Skeletal muscle tissue (tissue), 4 donors: Measurements from ENCODE around the gene WAPL. TPM values are rescaled to one million over a fixed set of nuclear protein-coding genes. Genes with fewer than 3 reads are reported as not detected.
A peak's percentile ranks its signal among the peaks of the same experiment; 100 is the strongest.

Source experiments
- H3K27ac ChIP-seq: one replicate; pipeline ENCODE4 v1.7.0; 2013; ENCODE audit warnings: mild to moderate bottlenecking, low read depth, low read length, inconsistent platforms
- H3K27me3 ChIP-seq, 3 donors: one replicate each; pipeline ENCODE4 v1.7.0; 2013; ENCODE audit warnings: low read length in 3 of 3; ENCODE audit not compliant: control insufficient read depth in 3 of 3, insufficient read depth in 3 of 3
- H3K36me3 ChIP-seq, 3 donors: one replicate each; pipeline ENCODE4 v1.7.0; 2013; ENCODE audit warnings: low read length in 3 of 3; ENCODE audit not compliant: control insufficient read depth in 3 of 3, insufficient read depth in 3 of 3
- H3K4me1 ChIP-seq, 3 donors: one replicate each; pipeline ENCODE4 v1.7.0; 2013; ENCODE audit warnings: low read length in 3 of 3, mild to moderate bottlenecking in 3 of 3; ENCODE audit not compliant: control insufficient read depth in 3 of 3, insufficient read depth in 3 of 3
- H3K4me3 ChIP-seq, 3 donors: one replicate each; pipeline ENCODE4 v1.7.0; 2013; ENCODE audit warnings: low read length in 3 of 3
- H3K9ac ChIP-seq, 3 donors: one replicate each; pipeline ENCODE4 v1.7.0; 2013; ENCODE audit warnings: low read length in 3 of 3, mild to moderate bottlenecking in 3 of 3, moderate library complexity in 2 of 3, low read depth in 1 of 3
- H3K9me3 ChIP-seq, 3 donors: one replicate each; pipeline ENCODE4 v1.7.0; 2013; ENCODE audit warnings: low read length in 3 of 3; ENCODE audit not compliant: control insufficient read depth in 3 of 3
- total RNA-seq: library from RNA; depleted of rRNA; stranded (reverse); fragments of >200 nt; gene quantifications from one replicate; pipeline ENCODE4 v1.2.3, GENCODE V29; 2014
- donor health status: Osteomylitis.

WAPL gene
- total RNA-seq, 1 donor from 2014 or later = 45.4 TPM

DNA sequence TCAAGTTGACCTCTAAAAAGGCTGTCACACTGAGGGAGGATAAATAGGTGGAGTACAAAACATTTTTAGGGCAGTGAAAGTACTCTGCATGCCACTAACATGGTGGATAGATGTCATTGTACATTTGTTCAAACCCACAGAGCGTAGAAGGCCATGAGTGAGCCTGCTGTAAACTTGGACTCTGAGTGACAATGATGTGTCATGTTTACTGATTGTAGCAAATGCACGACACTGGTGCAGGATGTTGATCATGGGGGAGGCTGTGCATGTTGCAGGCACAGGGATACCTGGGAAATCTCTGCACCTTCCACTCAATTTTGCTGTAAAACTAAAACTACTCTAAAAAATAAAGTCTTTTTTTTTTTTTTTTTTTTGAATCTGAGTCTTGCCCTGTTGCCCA lies 102.5 kb downstream of the WAPL start:
- peaks cover 0 to 3% (median 3%) of the 10 kb centered on the region in 3 donors for H3K27me3 ChIP-seq
- no peaks in the 10 kb centered on the region for H3K4me1 ChIP-seq
- H3K27ac ChIP-seq = no peak overlapping the region
- no peaks in the 10 kb centered on the region for H3K36me3 ChIP-seq
- H3K9ac ChIP-seq = no peak overlapping the region
- H3K4me3 ChIP-seq = no peak overlapping the region
- no peaks in the 10 kb centered on the region for H3K9me3 ChIP-seq

DNA sequence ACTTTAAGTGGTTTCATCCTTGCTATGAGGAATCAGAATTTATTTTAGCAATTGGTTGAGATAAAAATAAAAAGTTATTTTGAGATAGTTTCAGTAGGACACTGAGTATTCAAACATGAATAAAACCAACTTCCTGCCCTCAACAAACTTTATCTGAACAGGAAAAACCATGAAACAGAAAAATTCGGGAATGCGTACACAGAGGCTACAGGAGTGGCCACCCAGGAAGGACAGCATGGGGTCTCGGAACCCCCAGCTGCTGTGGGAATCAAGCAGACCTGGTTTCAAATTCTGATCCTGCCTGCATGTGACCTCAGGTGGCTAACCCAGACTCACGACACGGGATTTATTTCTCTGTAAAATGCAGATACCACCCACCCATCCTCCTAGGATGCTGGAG lies 106.0 kb downstream of the WAPL start:
- H3K27me3 ChIP-seq = peaks cover 0 to 3% (median 3%) of the 10 kb centered on the region in 3 donors
- no peak overlapping the region for H3K27ac ChIP-seq
- no peaks in the 10 kb centered on the region for H3K36me3 ChIP-seq
- H3K4me3 ChIP-seq = no peak overlapping the region
- no peak overlapping the region for H3K9ac ChIP-seq
- peaks cover 0 to 2% (median 0%) of the 10 kb centered on the region in 3 donors for H3K4me1 ChIP-seq
- peaks cover 0 to under 1% (median 0%) of the 10 kb centered on the region in 3 donors for H3K9me3 ChIP-seq

DNA sequence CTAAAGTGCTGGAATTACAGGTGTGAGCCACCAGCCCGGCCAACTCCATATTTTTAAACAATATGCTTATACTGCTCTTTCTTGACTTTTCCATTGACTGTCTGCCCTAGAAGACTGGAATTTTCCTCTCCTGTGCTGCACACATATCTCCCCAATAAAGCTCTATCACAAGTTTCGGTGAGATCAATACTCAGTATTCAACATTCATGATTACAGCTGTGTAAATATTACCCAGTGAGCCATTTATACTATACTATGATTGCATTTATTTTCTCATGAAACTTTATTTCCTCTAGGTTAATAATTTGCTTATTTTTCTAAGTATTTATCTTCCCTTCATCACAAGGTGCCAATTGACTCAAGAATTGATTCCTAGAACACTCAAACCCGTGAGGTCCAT lies 106.5 kb downstream of the WAPL start:
- H3K4me1 ChIP-seq = peaks cover 0 to 2% (median 0%) of the 10 kb centered on the region in 3 donors
- H3K9me3 ChIP-seq = peaks cover 0 to 2% (median 0%) of the 10 kb centered on the region in 3 donors
- no peaks in the 10 kb centered on the region for H3K36me3 ChIP-seq
- no peak overlapping the region for H3K9ac ChIP-seq
- H3K27me3 ChIP-seq = peaks cover 0 to 3% (median 3%) of the 10 kb centered on the region in 3 donors
- H3K4me3 ChIP-seq = no peak overlapping the region
- no peak overlapping the region for H3K27ac ChIP-seq

- Histone ChIP-seq H3K4me1 (peaks cover 0 to 2% (median 0%) of the 10 kb centered on the region in 3 donors), H3K4me3 (no peak overlapping the region), H3K36me3 (no peaks in the 10 kb centered on the region), H3K27ac (no peak overlapping the region), H3K27me3 (peaks cover 0 to 3% (median 3%) of the 10 kb centered on the region in 3 donors), H3K9me3 (peaks cover 0 to 2% (median 0%) of the 10 kb centered on the region in 3 donors), H3K9ac (no peak overlapping the region)
Observed at GRCh38 chr10:86413046-86413728, 108.4 kb downstream of the WAPL start.

DNA sequence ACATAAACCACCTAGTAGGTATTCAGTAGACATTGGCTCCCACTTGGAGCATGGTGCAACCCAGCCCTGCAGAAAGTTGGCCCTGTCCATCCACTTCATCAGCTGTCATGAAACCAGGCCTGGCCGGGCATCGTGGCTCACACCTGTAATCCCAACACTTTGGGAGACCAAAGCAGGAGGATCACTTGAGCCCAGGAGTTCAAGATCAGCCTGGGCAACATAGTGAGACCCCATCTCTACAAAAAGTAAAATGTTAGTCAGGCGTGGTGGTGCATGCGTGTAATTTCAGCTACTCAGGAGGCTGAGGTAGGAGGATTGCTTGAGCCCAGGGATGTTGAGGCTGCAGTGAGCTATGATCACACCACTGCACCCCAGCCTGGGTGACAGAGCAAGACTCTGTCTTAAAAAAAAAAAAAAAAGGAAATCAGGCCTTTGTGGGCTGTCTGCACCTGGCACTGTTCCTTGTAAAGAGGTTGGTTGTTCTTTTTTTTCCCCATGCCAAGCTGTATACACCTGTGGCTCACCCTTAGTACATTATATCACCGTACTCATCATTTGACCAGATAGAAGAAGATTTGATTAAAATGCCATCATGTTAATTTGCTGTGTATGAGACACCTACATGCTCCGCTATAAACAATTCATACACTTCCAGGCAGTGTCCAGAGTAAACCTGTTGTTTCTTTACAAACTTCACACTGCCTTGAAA lies 109.6 kb downstream of the WAPL start:
- Histone ChIP-seq H3K9me3 (peaks cover 0 to 2% (median 0%) of the 10 kb centered on the region in 3 donors), H3K9ac (no peak overlapping the region), H3K36me3 (no peaks in the 10 kb centered on the region), H3K27ac (no peak overlapping the region), H3K4me3 (no peak overlapping the region), H3K27me3 (peaks cover 0 to 3% (median 0%) of the 10 kb centered on the region in 3 donors), H3K4me1 (peaks cover 0 to 2% (median 0%) of the 10 kb centered on the region in 3 donors)

DNA sequence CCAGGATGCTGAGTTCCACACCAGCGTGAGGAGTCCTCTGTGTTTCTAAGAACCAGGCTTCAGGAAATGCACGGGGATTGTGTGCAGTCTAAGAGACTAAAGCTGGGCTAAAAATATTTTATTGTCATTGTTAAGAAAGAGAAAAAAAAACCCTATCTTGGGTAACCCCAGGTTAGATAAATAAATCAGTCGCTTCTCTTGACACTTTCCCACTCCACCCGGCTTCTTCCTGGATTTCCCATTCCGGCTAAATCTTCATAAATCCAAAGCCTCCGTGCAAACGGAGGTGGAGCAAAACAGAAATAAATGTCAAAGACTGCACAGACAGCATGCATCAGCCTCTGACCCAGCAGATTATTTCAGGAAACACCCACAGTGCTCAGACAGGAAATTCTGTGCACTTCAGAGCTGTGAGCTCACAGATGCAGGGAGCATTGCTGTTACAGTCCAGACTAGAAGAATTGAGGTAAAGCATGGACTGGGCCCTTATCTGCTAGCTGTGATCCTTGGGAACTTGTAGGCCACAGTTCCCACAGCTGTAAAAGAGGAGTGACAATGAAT lies 110.2 kb downstream of the WAPL start:
- Histone ChIP-seq H3K36me3 (no peaks in the 10 kb centered on the region), H3K4me3 (no peak overlapping the region), H3K27me3 (no peaks in the 10 kb centered on the region), H3K4me1 (peaks cover 0 to 2% (median 0%) of the 10 kb centered on the region in 3 donors), H3K9ac (no peak overlapping the region), H3K9me3 (peaks cover 0 to 2% (median 0%) of the 10 kb centered on the region in 3 donors), H3K27ac (no peak overlapping the region)

DNA sequence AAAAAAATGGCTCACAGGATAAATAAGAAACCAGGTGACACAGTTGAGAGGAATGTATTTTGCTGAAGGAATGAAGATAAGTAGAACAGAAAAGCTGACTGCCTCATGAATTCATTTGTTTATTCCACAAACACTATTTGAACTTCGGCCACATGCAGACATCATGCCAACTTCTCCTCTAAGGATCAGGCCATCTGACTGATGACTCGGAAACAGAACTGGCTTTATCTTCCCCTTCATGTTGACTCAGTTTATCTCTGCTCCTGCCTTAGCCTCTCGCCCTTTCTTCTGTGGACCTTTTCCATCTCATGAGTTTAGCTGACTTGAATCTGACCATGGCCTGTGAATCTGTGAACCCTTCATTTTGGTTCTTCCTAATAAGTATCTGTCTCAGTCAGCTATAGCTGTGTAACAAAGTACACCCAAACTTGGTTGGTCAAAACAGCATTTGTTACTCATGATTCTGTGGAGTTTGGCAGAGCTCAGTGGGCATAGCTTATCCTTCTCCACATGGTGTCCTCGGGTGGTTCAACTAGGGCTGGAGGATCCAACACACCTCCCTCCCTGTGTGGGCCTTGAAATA lies 111.0 kb downstream of the WAPL start:
- Histone ChIP-seq H3K36me3 (no peaks in the 10 kb centered on the region), H3K9ac (no peak overlapping the region), H3K9me3 (peaks cover 0 to 2% (median 0%) of the 10 kb centered on the region in 3 donors), H3K27ac (no peak overlapping the region), H3K4me1 (peaks cover 0 to 2% (median 0%) of the 10 kb centered on the region in 3 donors), H3K4me3 (no peak overlapping the region), H3K27me3 (no peaks in the 10 kb centered on the region)

- peaks cover 0 to 2% (median 0%) of the 10 kb centered on the region in 3 donors for H3K9me3 ChIP-seq
- no peak overlapping the region for H3K4me3 ChIP-seq
- H3K9ac ChIP-seq = no peak overlapping the region
- peaks cover 0 to 2% (median 0%) of the 10 kb centered on the region in 3 donors for H3K4me1 ChIP-seq
- H3K27ac ChIP-seq = no peak overlapping the region
- H3K36me3 ChIP-seq = no peaks in the 10 kb centered on the region
- H3K27me3 ChIP-seq = no peaks in the 10 kb centered on the region
Observed at GRCh38 chr10:86409183-86409582, 112.4 kb downstream of the WAPL start.

GRCh38 chr10:86403183-86403797 lies 118.3 kb downstream of the WAPL start:
- H3K4me1 ChIP-seq = peaks cover 18 to 34% (median 30%) of the 10 kb centered on the region in 3 donors
- H3K27me3 ChIP-seq = peaks cover 3 to 17% (median 9%) of the 10 kb centered on the region in 3 donors
- H3K4me3 ChIP-seq = peak overlapping the region in 2 of 3 donors; percentile 22 to 24
- no peaks in the 10 kb centered on the region for H3K9me3 ChIP-seq
- H3K9ac ChIP-seq = no peak overlapping the region
- no peaks in the 10 kb centered on the region for H3K36me3 ChIP-seq
- H3K27ac ChIP-seq = no peak overlapping the region
